ENCODE results near the gene AUTS2.

The AUTS2 gene

GRCh38 chr7:70505468-70505867 lies 907.2 kb downstream of the AUTS2 start:
- 92% methylated on average over 6 of the region's 6 CpGs for WGBS
- Histone ChIP-seq H3K4me3 (ENCODE audit: low read length) (no peak overlapping the region), H3K4me1 (ENCODE audit: insufficient read depth, low read length) (no peaks in the 10 kb centered on the region), H3K27ac (ENCODE audit: low read depth, low read length) (no peak overlapping the region), H3K9me3 (ENCODE audit: insufficient read depth, low read depth, low read length) (no peaks in the 10 kb centered on the region), H3K36me3 (ENCODE audit: insufficient read depth, low read length) (no peaks in the 10 kb centered on the region), H3K27me3 (ENCODE audit: insufficient read depth, low read length) (no peaks in the 10 kb centered on the region), H3K9ac (ENCODE audit: low read depth, low read length) (no peak overlapping the region)

GRCh38 chr7:70505886-70506285 lies 907.6 kb downstream of the AUTS2 start:
- H3K4me1 ChIP-seq (ENCODE audit: insufficient read depth, low read length), result no peaks in the 10 kb centered on the region

GRCh38 chr7:70506434-70506833 lies 908.2 kb downstream of the AUTS2 start:
- Histone ChIP-seq H3K27me3 (ENCODE audit: insufficient read depth, low read length) (no peaks in the 10 kb centered on the region), H3K4me1 (ENCODE audit: insufficient read depth, low read length) (no peaks in the 10 kb centered on the region), H3K36me3 (ENCODE audit: insufficient read depth, low read length) (no peaks in the 10 kb centered on the region), H3K9ac (ENCODE audit: low read depth, low read length) (no peak overlapping the region), H3K4me3 (ENCODE audit: low read length) (no peak overlapping the region), H3K9me3 (ENCODE audit: insufficient read depth, low read depth, low read length) (no peaks in the 10 kb centered on the region), H3K27ac (ENCODE audit: low read depth, low read length) (no peak overlapping the region)
- 64% methylated on average over 7 of the region's 7 CpGs for WGBS

More at GRCh38 chr7:70505886-70506285, 907.6 kb downstream of the AUTS2 start:
- 94% methylated on average over 9 of the region's 9 CpGs for WGBS
- no peaks in the 10 kb centered on the region for H3K27me3 ChIP-seq (ENCODE audit: insufficient read depth, low read length)
- no peak overlapping the region for H3K9ac ChIP-seq (ENCODE audit: low read depth, low read length)
- no peaks in the 10 kb centered on the region for H3K9me3 ChIP-seq (ENCODE audit: insufficient read depth, low read depth, low read length)
- no peak overlapping the region for H3K4me3 ChIP-seq (ENCODE audit: low read length)
- no peak overlapping the region for H3K27ac ChIP-seq (ENCODE audit: low read depth, low read length)
- H3K36me3 ChIP-seq (ENCODE audit: insufficient read depth, low read length), result no peaks in the 10 kb centered on the region

GRCh38 chr7:70512144-70512543 lies 913.9 kb downstream of the AUTS2 start:
- WGBS, result 84% methylated on average over 7 of the region's 7 CpGs

GRCh38 chr7:70512761-70513160 lies 914.5 kb downstream of the AUTS2 start:
- 91% methylated on average over 3 of the region's 3 CpGs for WGBS

More at GRCh38 chr7:70512144-70512543, 913.9 kb downstream of the AUTS2 start:
- Histone ChIP-seq H3K27me3 (ENCODE audit: insufficient read depth, low read length) (no peaks in the 10 kb centered on the region), H3K27ac (ENCODE audit: low read depth, low read length) (no peak overlapping the region), H3K9me3 (ENCODE audit: insufficient read depth, low read depth, low read length) (no peaks in the 10 kb centered on the region), H3K4me1 (ENCODE audit: insufficient read depth, low read length) (no peaks in the 10 kb centered on the region), H3K9ac (ENCODE audit: low read depth, low read length) (no peak overlapping the region), H3K4me3 (ENCODE audit: low read length) (no peak overlapping the region), H3K36me3 (ENCODE audit: insufficient read depth, low read length) (no peaks in the 10 kb centered on the region)

GRCh38 chr7:70520611-70521010 lies 922.3 kb downstream of the AUTS2 start:
- no peaks in the 10 kb centered on the region for H3K9me3 ChIP-seq (ENCODE audit: insufficient read depth, low read depth, low read length)
- no peak overlapping the region for H3K9ac ChIP-seq (ENCODE audit: low read depth, low read length)
- H3K4me3 ChIP-seq (ENCODE audit: low read length), result no peak overlapping the region
- H3K27ac ChIP-seq (ENCODE audit: low read depth, low read length), result no peak overlapping the region
- H3K27me3 ChIP-seq (ENCODE audit: insufficient read depth, low read length), result no peaks in the 10 kb centered on the region
- 79% methylated on average over 4 of the region's 4 CpGs for WGBS
- H3K4me1 ChIP-seq (ENCODE audit: insufficient read depth, low read length), result peaks cover 11% of the 10 kb centered on the region; the same call in 1 of the 2 replicates
- H3K36me3 ChIP-seq (ENCODE audit: insufficient read depth, low read length), result no peaks in the 10 kb centered on the region

More at GRCh38 chr7:70512761-70513160, 914.5 kb downstream of the AUTS2 start:
- Histone ChIP-seq H3K9ac (ENCODE audit: low read depth, low read length) (no peak overlapping the region), H3K9me3 (ENCODE audit: insufficient read depth, low read depth, low read length) (no peaks in the 10 kb centered on the region), H3K4me1 (ENCODE audit: insufficient read depth, low read length) (no peaks in the 10 kb centered on the region), H3K27ac (ENCODE audit: low read depth, low read length) (no peak overlapping the region), H3K4me3 (ENCODE audit: low read length) (no peak overlapping the region), H3K36me3 (ENCODE audit: insufficient read depth, low read length) (no peaks in the 10 kb centered on the region), H3K27me3 (ENCODE audit: insufficient read depth, low read length) (no peaks in the 10 kb centered on the region)

GRCh38 chr7:70523249-70523988 lies 925.1 kb downstream of the AUTS2 start:
- no peaks in the 10 kb centered on the region for H3K27me3 ChIP-seq (ENCODE audit: insufficient read depth, low read length)
- H3K27ac ChIP-seq (ENCODE audit: low read depth, low read length), result no peak overlapping the region
- H3K4me1 ChIP-seq (ENCODE audit: insufficient read depth, low read length), result peaks cover 11% of the 10 kb centered on the region; the same call in 1 of the 2 replicates
- no peaks in the 10 kb centered on the region for H3K9me3 ChIP-seq (ENCODE audit: insufficient read depth, low read depth, low read length)
- H3K4me3 ChIP-seq (ENCODE audit: low read length), result no peak overlapping the region
- H3K9ac ChIP-seq (ENCODE audit: low read depth, low read length), result no peak overlapping the region
- no peaks in the 10 kb centered on the region for H3K36me3 ChIP-seq (ENCODE audit: insufficient read depth, low read length)
- 95% methylated on average over 8 of the region's 8 CpGs for WGBS

- no peak overlapping the region for H3K27ac ChIP-seq (ENCODE audit: low read depth, low read length)
- WGBS, result 93% methylated on average over 2 of the region's 2 CpGs
- no peaks in the 10 kb centered on the region for H3K9me3 ChIP-seq (ENCODE audit: insufficient read depth, low read depth, low read length)
- H3K27me3 ChIP-seq (ENCODE audit: insufficient read depth, low read length), result no peaks in the 10 kb centered on the region
- H3K9ac ChIP-seq (ENCODE audit: low read depth, low read length), result no peak overlapping the region
- peaks cover 11% of the 10 kb centered on the region; the same call in 1 of the 2 replicates for H3K4me1 ChIP-seq (ENCODE audit: insufficient read depth, low read length)
- no peaks in the 10 kb centered on the region for H3K36me3 ChIP-seq (ENCODE audit: insufficient read depth, low read length)
- no peak overlapping the region for H3K4me3 ChIP-seq (ENCODE audit: low read length)
These were observed 925.7 kb downstream of the AUTS2 start for GRCh38 chr7:70523989-70524351.

- no peaks in the 10 kb centered on the region for H3K36me3 ChIP-seq (ENCODE audit: insufficient read depth, low read length)
- H3K27me3 ChIP-seq (ENCODE audit: insufficient read depth, low read length), result no peaks in the 10 kb centered on the region
- no peak overlapping the region for H3K9ac ChIP-seq (ENCODE audit: low read depth, low read length)
- H3K4me3 ChIP-seq (ENCODE audit: low read length), result no peak overlapping the region
- H3K9me3 ChIP-seq (ENCODE audit: insufficient read depth, low read depth, low read length), result no peaks in the 10 kb centered on the region
- WGBS, result 95% methylated on average over 5 of the region's 5 CpGs
- H3K4me1 ChIP-seq (ENCODE audit: insufficient read depth, low read length), result peaks cover 3% of the 10 kb centered on the region; the same call in 1 of the 2 replicates
- no peak overlapping the region for H3K27ac ChIP-seq (ENCODE audit: low read depth, low read length)
These were observed 927.7 kb downstream of the AUTS2 start for GRCh38 chr7:70525991-70526390.

- Histone ChIP-seq H3K9ac (ENCODE audit: low read depth, low read length) (no peak overlapping the region), H3K4me3 (ENCODE audit: low read length) (no peak overlapping the region), H3K36me3 (ENCODE audit: insufficient read depth, low read length) (no peaks in the 10 kb centered on the region), H3K27me3 (ENCODE audit: insufficient read depth, low read length) (no peaks in the 10 kb centered on the region), H3K9me3 (ENCODE audit: insufficient read depth, low read depth, low read length) (no peaks in the 10 kb centered on the region; the same call in 1 of the 2 replicates), H3K4me1 (ENCODE audit: insufficient read depth, low read length) (no peaks in the 10 kb centered on the region), H3K27ac (ENCODE audit: low read depth, low read length) (no peak overlapping the region)
- WGBS, result 96% methylated on average over 3 of the region's 3 CpGs
These were observed 929.3 kb downstream of the AUTS2 start for GRCh38 chr7:70527520-70528115.

- no peak overlapping the region for H3K9ac ChIP-seq (ENCODE audit: low read depth, low read length)
- 94% methylated on average over 5 of the region's 5 CpGs for WGBS
- no peaks in the 10 kb centered on the region for H3K36me3 ChIP-seq (ENCODE audit: insufficient read depth, low read length)
- H3K27ac ChIP-seq (ENCODE audit: low read depth, low read length), result no peak overlapping the region
- H3K27me3 ChIP-seq (ENCODE audit: insufficient read depth, low read length), result no peaks in the 10 kb centered on the region
- no peaks in the 10 kb centered on the region; the same call in 1 of the 2 replicates for H3K9me3 ChIP-seq (ENCODE audit: insufficient read depth, low read depth, low read length)
- H3K4me1 ChIP-seq (ENCODE audit: insufficient read depth, low read length), result no peaks in the 10 kb centered on the region
- no peak overlapping the region for H3K4me3 ChIP-seq (ENCODE audit: low read length)
These were observed 931.2 kb downstream of the AUTS2 start for GRCh38 chr7:70529436-70529835.
